Natural killer cell treated with Interleukin-12 subunit alpha and Interleukin-12 subunit beta and Interleukin-15 and Interleukin-18, amount 100 ng/mL, for 72 hours (primary cell): ENCODE data around the gene SOD3. TPM values are rescaled to one million over a fixed set of nuclear protein-coding genes. Genes with fewer than 3 reads are reported as not detected.

Experiments used
- ATAC-seq, 2 donors: fragments of 150-1000 bp; cut with Tn5 transposase in 1 of 2; sonication (Bioruptor Pico), chemical (Tn5 transposase) in 1 of 2; 2 replicates each; pipeline ENCODE4 v1.10.0; 2021
- DNase-seq: peaks from one replicate; pipeline ENCODE4 v3.0.0; 2022; ENCODE audit warnings: low spot score
- H3K27ac Mint-ChIP-seq, 2 donors: 1 replicate in 1 of 2; 2 replicates in 1 of 2; pipeline ENCODE4 v1.8.0; 2022; ENCODE audit warnings: mixed read lengths in 2 of 2, mild to moderate bottlenecking in 1 of 2, moderate library complexity in 1 of 2
- H3K27me3 Mint-ChIP-seq, 2 donors: 1 replicate in 1 of 2; 2 replicates in 1 of 2; pipeline ENCODE4 v1.8.0; 2022; ENCODE audit warnings: mixed read lengths in 2 of 2
- H3K36me3 Mint-ChIP-seq: one replicate; pipeline ENCODE4 v1.8.0; 2022; ENCODE audit warnings: mixed read lengths
- H3K4me1 Mint-ChIP-seq, 2 donors: 1 replicate in 1 of 2; 2 replicates in 1 of 2; pipeline ENCODE4 v1.8.0; 2022; ENCODE audit warnings: low read depth in 2 of 2, mixed read lengths in 2 of 2, mild to moderate bottlenecking in 1 of 2
- H3K4me3 Mint-ChIP-seq: one replicate; pipeline ENCODE4 v1.8.0; 2022; ENCODE audit warnings: mixed read lengths
- H3K9me3 Mint-ChIP-seq: 2 replicates; pipeline ENCODE4 v1.8.0; 2022; ENCODE audit warnings: mixed read lengths
- total RNA-seq, 2 donors: library from RNA; stranded (reverse); gene quantifications; one replicate each; pipeline ENCODE4 v1.2.3, GENCODE V29; 2022

The SOD3 gene
- total RNA-seq = not detected

GRCh38 chr4:24794916-24795665 is at the start of gene SOD3:
Gene SOD3, plus strand, starts transcription at chr4:24795573. Its CDS starts 3,949 bp downstream, at chr4:24799522.
- Mint-ChIP-seq H3K4me3 (no peak within 1 kb of the TSS), H3K36me3 (no peaks in the 10 kb centered on the region), H3K4me1 (no peaks in the 10 kb centered on the region), H3K9me3 (no peaks in the 10 kb centered on the region), H3K27me3 (peaks cover 13 to 16% of the 10 kb centered on the region in 2 donors), H3K27ac (no peak within 1 kb of the TSS)
- DNase-seq (no peak), ATAC-seq (no peak)

GRCh38 chr4:24747234-24747975 is 48.0 kb upstream of the SOD3 start:
- Mint-ChIP-seq H3K36me3 (no peaks in the 10 kb centered on the region), H3K27me3 (peaks cover 0 to 5% of the 10 kb centered on the region in 2 donors), H3K27ac (no peak overlapping the region), H3K4me3 (no peak overlapping the region), H3K9me3 (peaks cover 11% of the 10 kb centered on the region), H3K4me1 (no peaks in the 10 kb centered on the region)
- ATAC-seq = no peak
- no peak for DNase-seq

GRCh38 chr4:24748023-24748422 is 47.4 kb upstream of the SOD3 start:
- H3K27me3 Mint-ChIP-seq = peaks cover 0 to 5% of the 10 kb centered on the region in 2 donors
- no peak overlapping the region for H3K4me3 Mint-ChIP-seq
- no peaks in the 10 kb centered on the region for H3K36me3 Mint-ChIP-seq
- ATAC-seq (no peak), DNase-seq (no peak)
- no peaks in the 10 kb centered on the region for H3K4me1 Mint-ChIP-seq
- no peak overlapping the region for H3K27ac Mint-ChIP-seq
- H3K9me3 Mint-ChIP-seq = peaks cover 14% of the 10 kb centered on the region

- peaks cover 11% of the 10 kb centered on the region for H3K9me3 Mint-ChIP-seq
- peaks cover 0 to 5% of the 10 kb centered on the region in 2 donors for H3K27me3 Mint-ChIP-seq
- H3K27ac Mint-ChIP-seq = no peak overlapping the region
- H3K36me3 Mint-ChIP-seq = no peaks in the 10 kb centered on the region
- no peaks in the 10 kb centered on the region for H3K4me1 Mint-ChIP-seq
- H3K4me3 Mint-ChIP-seq = no peak overlapping the region
- no peak for DNase-seq
- no peak for ATAC-seq
Observed at GRCh38 chr4:24748758-24749350, 46.5 kb upstream of the SOD3 start.

- H3K4me1 Mint-ChIP-seq = no peaks in the 10 kb centered on the region
- no peaks in the 10 kb centered on the region for H3K36me3 Mint-ChIP-seq
- no peak overlapping the region for H3K27ac Mint-ChIP-seq
- no peak overlapping the region for H3K4me3 Mint-ChIP-seq
- peaks cover 0 to 5% of the 10 kb centered on the region in 2 donors for H3K27me3 Mint-ChIP-seq
- no peak for ATAC-seq
- no peak for DNase-seq
- H3K9me3 Mint-ChIP-seq = peaks cover 11% of the 10 kb centered on the region
Observed at GRCh38 chr4:24750106-24750505, 45.3 kb upstream of the SOD3 start.

- H3K27me3 Mint-ChIP-seq = peaks cover 0 to 13% of the 10 kb centered on the region in 2 donors
- H3K36me3 Mint-ChIP-seq = peaks cover 8% of the 10 kb centered on the region
- no peak for ATAC-seq
- H3K4me1 Mint-ChIP-seq = no peaks in the 10 kb centered on the region
- H3K9me3 Mint-ChIP-seq = peaks cover 17% of the 10 kb centered on the region
- no peak overlapping the region for H3K27ac Mint-ChIP-seq
- H3K4me3 Mint-ChIP-seq = no peak overlapping the region
- DNase-seq = no peak
Observed at GRCh38 chr4:24751926-24752539, 43.3 kb upstream of the SOD3 start.

GRCh38 chr4:24753519-24753918 is 41.9 kb upstream of the SOD3 start:
- H3K4me3 Mint-ChIP-seq = no peak overlapping the region
- no peak for DNase-seq
- no peaks in the 10 kb centered on the region for H3K4me1 Mint-ChIP-seq
- peaks cover 17% of the 10 kb centered on the region for H3K9me3 Mint-ChIP-seq
- H3K36me3 Mint-ChIP-seq = peaks cover 10% of the 10 kb centered on the region
- peaks cover 0 to 9% of the 10 kb centered on the region in 2 donors for H3K27me3 Mint-ChIP-seq
- ATAC-seq = no peak
- no peak overlapping the region for H3K27ac Mint-ChIP-seq

- Mint-ChIP-seq H3K4me1 (no peaks in the 10 kb centered on the region), H3K27me3 (peaks cover 0 to 8% of the 10 kb centered on the region in 2 donors), H3K9me3 (peaks cover 20% of the 10 kb centered on the region), H3K27ac (no peak overlapping the region), H3K4me3 (no peak overlapping the region), H3K36me3 (peaks cover 13% of the 10 kb centered on the region)
- DNase-seq = no peak
- no peak for ATAC-seq
Observed at GRCh38 chr4:24754571-24754970, 40.8 kb upstream of the SOD3 start.

- Mint-ChIP-seq H3K27ac (no peak overlapping the region), H3K27me3 (peaks cover 0 to 13% of the 10 kb centered on the region in 2 donors), H3K4me3 (no peak overlapping the region), H3K9me3 (peaks cover 3% of the 10 kb centered on the region), H3K36me3 (peaks cover under 1% of the 10 kb centered on the region), H3K4me1 (no peaks in the 10 kb centered on the region)
- no peak for ATAC-seq
- no peak for DNase-seq
Observed at GRCh38 chr4:24763631-24764297, 31.6 kb upstream of the SOD3 start.

- no peak for DNase-seq
- H3K27me3 Mint-ChIP-seq = peaks cover 0 to 13% of the 10 kb centered on the region in 2 donors
- H3K4me1 Mint-ChIP-seq = no peaks in the 10 kb centered on the region
- peaks cover under 1% of the 10 kb centered on the region for H3K9me3 Mint-ChIP-seq
- no peaks in the 10 kb centered on the region for H3K36me3 Mint-ChIP-seq
- H3K27ac Mint-ChIP-seq = no peak overlapping the region
- no peak overlapping the region for H3K4me3 Mint-ChIP-seq
- ATAC-seq = no peak
Observed at GRCh38 chr4:24764345-24764744, 31.0 kb upstream of the SOD3 start.

GRCh38 chr4:24765376-24765988 is 29.9 kb upstream of the SOD3 start:
- Mint-ChIP-seq H3K27ac (no peak overlapping the region), H3K27me3 (peaks cover 0 to 7% of the 10 kb centered on the region in 2 donors), H3K36me3 (no peaks in the 10 kb centered on the region), H3K4me1 (no peaks in the 10 kb centered on the region), H3K4me3 (no peak overlapping the region), H3K9me3 (no peaks in the 10 kb centered on the region)
- ATAC-seq = no peak
- no peak for DNase-seq

GRCh38 chr4:24768006-24768405 is 27.4 kb upstream of the SOD3 start:
- DNase-seq (no peak), ATAC-seq (no peak)
- peaks cover 3% of the 10 kb centered on the region for H3K9me3 Mint-ChIP-seq
- H3K4me3 Mint-ChIP-seq = no peak overlapping the region
- no peaks in the 10 kb centered on the region for H3K4me1 Mint-ChIP-seq
- peaks cover 0 to 6% of the 10 kb centered on the region in 2 donors for H3K27me3 Mint-ChIP-seq
- H3K27ac Mint-ChIP-seq = no peak overlapping the region
- H3K36me3 Mint-ChIP-seq = no peaks in the 10 kb centered on the region

- Mint-ChIP-seq H3K27ac (no peak overlapping the region), H3K4me1 (no peaks in the 10 kb centered on the region), H3K27me3 (peaks cover 0 to 6% of the 10 kb centered on the region in 2 donors), H3K9me3 (peaks cover 3% of the 10 kb centered on the region), H3K4me3 (no peak overlapping the region), H3K36me3 (no peaks in the 10 kb centered on the region)
- ATAC-seq = no peak
- DNase-seq = no peak
Observed at GRCh38 chr4:24768604-24769003, 26.8 kb upstream of the SOD3 start.
